Measurements from ENCODE around the gene ITLN2.
A peak's percentile ranks its signal among the peaks of the same experiment; 100 is the strongest.

DNA sequence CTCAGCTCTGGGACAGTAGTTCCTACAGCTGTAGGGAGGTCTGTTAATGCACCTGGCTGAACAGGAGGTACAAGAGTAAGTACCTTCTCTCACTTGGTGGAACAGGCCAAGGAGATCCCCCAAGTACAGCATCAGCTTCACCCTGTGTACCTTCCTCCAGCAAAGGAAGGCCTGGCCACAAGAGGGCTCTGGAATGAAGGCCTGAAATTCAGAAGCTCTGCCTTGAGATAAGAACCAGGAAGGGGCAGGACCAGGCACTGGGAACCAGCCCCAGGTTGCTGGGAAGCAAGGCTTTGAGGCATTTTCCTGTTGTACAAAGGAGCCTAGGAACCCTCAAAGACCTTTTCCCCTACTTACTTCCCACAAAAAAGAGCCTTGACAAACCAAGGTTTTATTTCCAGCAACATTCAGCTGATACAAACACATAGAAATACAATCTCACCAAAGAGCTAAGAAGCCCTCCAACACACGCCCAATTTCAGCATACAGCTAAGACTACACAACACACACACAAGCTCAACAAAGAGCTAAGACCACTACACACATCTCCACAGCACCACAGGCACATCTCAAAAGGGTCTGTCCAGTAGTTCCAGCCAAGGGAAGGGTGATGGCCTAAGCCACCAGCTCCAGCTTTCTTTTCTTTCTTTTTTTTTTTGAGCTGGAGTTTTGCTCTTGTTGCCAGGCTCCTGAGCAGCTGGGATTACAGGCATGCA lies 42.9 kb upstream of the ITLN2 start:
- TF ChIP-seq CTCF (IDR thresholded peaks at IDR 0.05) = peak; percentile 44 to 77 (median 61)
- no peak for TF ChIP-seq POLR2A (IDR thresholded peaks at IDR 0.05)

All from esophagus squamous epithelium (tissue), 4 donors.